Activated CD4-positive, alpha-beta T cell treated with anti-CD3 and anti-CD28 coated beads for 4 hours (primary cell): Measurements from ENCODE around the gene GATAD2A.
"Not testable (repeated sequence)": the region's sequence is repeated elsewhere in the genome, so short reads cannot be mapped to it uniquely, and the experiment has no call there.

Experiments
- DNase-seq, 2 donors: peaks; one replicate each; pipeline ENCODE4 v3.0.0-alpha.2; 2020

Gene GATAD2A

DNA sequence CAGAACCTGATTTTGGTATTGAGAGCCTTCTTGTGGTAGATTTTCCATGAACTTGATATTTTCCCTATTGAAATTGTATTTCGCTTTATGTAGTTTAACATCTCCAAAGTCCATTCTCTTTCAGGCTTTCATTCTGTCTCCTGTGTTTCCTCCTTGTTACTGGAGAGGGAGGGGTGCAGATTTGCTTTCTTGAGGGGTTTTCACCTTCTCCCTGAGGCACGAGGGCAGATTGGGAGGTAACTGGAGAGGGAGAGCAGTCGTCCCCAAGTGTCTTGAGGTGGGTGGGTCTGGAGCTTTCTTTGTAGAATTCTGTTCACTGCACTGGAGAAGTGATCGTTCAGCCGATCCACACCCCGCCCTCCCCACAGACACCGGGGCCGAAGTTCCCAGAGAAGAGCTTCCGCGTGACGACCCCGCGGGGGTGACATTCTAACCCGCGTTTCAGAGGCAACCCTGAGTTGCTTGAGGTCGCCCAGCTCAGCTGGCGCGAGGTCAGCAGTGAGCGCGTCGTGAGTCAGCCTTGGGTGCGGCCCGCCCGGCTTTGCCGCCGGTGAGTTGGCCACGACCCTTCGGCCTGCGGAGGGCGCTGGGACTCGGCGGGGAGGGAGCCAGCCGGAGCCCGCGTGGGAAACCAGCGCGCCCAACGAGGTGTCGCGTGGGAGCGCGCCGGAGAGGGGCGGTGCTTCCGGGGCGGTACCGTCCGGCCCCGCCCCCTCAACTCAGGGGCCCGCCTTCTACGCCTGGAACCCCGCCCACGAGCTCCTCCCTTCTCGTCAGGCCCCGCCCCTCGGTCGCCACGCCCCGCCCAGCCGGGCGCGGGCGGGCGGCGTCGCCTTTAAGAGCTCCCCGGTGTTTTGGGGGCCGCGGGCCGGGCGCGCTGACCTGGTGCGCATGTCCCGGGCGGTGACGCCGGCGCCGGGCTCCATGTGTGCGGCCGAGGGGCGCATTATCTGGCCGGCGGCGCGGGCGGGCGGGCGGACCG lies at the start of gene GATAD2A:
Gene GATAD2A (plus strand): TSS at position 797 of the 982 bp plus-strand sequence. CDS start 59,671 bp downstream, outside the sequence.
- peak; percentile 91 to 94 for DNase-seq

GRCh38 chr19:19356500-19356899 lies 49.0 kb upstream of the GATAD2A start:
- no peak for DNase-seq

DNA sequence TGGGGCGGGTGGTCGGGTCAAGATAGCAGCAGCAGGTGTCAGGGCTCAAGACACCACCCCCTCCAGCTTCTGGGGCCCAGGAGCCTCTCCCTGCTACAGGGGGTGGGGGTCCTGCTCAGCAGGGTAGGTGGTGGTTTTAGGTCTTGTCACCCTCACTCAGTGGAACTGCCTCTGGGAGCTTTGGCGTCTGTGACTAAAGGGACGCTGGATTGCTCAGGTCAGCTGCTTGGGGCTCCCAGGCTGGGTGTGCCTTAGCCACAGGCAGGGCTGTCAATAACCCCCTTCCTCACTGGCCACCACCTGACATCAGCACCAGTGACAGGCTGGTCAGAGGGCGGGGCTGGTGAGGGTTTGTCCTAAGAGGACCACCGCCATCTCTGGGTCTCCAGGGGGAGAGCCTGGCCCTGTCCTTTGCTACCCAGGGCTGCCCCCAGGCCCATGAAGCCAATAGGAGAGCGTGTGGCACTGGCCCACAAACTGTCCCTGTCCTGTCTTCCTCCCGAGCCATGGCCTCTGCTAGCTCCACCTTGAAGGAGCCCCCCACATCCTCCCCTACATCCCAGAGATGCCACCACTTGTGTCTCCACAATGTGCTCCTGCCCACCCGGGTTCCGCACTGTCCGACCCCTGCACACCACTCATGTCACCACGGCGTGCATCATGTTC lies 48.4 kb upstream of the GATAD2A start:
- DNase-seq, result no peak

DNA sequence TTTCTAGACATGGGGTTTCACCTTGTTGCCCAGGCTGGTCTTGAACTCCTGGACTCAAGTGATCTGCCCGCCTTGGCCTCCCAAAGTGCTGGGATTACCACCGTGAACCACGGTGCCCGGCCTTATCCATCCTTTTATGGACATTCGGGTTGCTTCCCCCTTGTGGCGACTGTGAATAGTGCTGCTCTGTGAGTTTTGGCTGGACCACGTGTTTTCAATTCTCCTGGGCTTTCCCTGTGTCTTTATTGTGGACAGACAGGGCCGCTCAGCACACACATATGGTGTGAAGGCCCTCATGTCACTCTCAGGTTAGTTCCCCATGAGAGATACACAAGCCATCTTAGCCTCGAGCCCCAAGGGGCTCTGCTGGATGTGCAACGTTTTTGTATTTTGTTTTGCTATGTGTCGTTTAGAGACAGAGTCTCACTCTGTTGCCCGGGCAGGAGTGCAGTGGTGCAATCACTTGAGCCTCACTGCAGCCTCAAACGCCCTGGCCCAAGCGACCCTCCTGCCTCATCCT lies 44.3 kb upstream of the GATAD2A start:
- DNase-seq, result peak; percentile 55 to 71

GRCh38 chr19:19362075-19362474 lies 43.4 kb upstream of the GATAD2A start:
- DNase-seq, result no peak

DNA sequence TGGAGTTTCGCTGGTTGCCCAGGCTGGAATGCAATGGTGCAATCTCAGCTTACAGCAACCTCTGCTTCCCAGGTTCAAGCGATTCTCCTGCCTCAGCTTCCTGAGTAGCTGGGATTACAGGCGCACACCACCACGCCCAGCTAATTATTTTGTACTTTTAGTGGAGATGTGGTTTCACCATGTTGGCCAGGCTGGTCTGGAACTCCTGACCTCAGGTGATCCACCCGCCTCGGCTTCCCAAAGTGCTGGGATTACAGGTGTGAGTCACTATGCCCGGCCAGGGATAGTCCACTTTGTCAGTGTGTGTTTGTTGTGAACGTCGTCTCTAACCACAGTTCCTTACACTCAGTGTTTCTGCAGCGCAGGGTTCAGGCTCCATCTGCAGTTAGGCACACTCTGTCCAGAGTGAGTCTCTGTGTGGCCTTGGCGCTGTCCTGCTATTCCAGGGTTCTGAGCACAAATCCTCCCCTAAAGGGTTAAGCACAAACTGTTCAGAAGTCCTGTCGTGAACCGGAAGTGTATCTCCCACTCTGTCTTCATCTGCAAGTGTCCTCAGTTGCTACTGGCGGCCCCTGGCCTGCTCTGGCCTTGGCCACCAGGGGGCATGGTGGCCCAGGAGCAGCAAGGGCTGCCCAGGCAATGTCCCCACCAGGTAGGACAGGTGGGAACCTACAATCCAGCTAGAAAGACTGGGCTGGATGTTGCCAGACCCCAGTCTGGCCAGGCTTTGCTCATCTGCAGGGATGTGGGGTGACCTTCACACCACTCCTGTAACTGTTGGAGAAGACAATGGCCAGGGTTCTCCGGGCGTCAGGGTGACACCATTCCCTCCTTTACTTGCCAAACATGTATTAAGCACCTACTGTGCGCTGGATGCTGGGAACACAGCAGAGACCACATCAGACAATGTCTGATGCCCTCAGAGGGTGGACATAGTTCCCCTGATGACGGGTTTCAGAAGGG lies 38.8 kb upstream of the GATAD2A start:
- DNase-seq, result peak; percentile 64 to 66

DNA sequence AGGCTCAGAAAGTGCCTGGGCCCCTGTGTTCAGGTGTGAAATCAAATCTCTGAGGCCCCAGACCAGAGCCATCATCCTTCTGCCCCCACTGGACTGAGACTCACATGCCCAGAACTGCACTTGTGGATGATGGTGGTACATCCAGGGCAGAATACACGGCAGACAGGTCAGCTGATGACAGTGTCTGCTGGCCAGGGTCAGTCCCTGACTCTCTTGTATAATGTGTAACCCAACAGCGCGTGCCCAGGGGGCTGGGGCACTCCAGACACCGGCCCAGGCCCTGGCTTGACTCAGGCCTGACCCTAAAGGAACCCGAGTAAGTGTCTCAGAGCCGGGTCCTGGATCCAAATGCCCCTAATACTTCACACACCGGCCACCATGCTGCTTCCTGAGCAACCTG lies 37.4 kb upstream of the GATAD2A start:
- no peak for DNase-seq

DNA sequence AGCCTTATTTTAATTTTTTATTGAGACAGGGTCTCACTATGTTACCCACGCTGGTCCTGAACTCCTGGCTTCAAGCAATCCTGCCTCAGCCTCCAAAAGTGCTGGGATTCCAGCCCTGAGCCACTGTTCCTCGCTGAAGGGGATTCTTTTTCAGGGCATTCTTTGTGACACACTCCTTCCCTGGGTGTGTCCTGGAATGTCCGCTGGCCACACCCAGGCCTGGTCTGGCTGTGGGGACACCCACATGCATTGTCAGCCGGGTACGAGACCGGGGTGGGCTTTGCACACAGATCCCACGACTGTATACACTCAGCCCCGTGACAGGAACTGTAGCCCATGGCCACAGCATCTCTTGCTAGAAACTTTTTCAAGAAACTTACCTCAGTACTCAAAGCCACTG lies 34.4 kb upstream of the GATAD2A start:
- no peak for DNase-seq

GRCh38 chr19:19372656-19373416 lies 32.6 kb upstream of the GATAD2A start:
- DNase-seq, result no peak

GRCh38 chr19:19379527-19379926 lies 25.9 kb upstream of the GATAD2A start:
- no peak for DNase-seq

- DNase-seq, result not testable (repeated sequence)
Measured at GRCh38 chr19:19380316-19380715, 25.2 kb upstream of the GATAD2A start.

GRCh38 chr19:19381007-19381926 lies 24.2 kb upstream of the GATAD2A start:
- no peak for DNase-seq

GRCh38 chr19:19382118-19382517 lies 23.4 kb upstream of the GATAD2A start:
- no peak for DNase-seq

DNA sequence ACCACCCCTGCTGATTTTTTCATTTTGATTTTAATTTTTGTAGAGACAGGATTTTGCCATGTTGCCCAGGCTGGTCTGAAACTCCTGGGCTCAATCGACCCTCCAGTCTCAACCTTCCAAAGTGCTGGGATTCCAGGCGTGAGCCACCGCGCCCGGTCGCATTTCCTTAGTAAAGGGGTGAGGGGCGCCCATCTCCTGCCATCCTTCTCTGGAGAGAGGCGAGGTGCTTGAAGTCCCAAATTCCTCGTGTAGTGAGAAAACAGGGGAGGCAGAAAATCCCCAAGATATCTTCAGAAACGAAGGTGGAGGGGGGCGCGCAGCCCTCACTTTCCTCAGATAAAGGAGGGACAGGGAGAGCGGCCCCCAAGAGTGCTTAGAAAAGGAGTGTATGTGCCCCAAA lies 21.0 kb upstream of the GATAD2A start:
- no peak for DNase-seq

DNA sequence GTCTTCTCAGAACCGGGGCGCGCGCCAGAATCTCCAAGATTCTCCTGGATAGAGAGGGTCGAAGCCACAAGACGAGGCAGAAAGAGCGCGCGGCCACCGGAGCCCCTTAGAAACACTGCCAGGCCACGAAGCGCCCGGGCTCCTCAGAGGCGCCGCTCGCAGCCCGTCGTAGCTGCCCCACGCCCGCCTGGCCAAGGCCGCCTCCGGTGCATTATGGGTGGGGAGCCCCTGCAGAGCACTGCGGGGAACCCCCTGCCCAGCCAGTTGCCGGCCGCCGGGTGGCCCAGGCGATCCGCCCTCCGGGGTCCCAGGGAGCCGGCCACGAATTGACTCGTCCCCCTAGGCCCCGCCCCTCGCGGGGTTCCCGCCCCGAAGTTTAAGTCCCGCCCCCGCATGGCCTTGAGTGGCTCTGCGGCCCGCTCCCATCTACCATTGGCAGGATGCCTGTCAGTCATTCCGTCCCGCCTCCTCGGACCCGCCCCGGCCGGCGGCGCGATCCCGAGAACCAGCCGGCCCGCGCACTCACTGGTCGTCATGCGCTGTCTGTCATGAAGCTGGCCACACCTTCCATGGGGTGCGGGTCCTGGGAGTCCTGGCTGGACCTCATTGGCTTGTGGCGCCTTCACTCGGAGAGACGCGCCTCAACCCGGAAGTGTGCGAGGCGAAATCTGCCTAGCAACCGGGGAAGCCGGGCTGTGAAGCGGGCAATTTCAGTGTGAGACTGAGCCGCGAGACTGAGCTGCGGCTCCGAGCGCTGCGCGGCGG lies 20.2 kb upstream of the GATAD2A start:
- peak; percentile 99 for DNase-seq

DNA sequence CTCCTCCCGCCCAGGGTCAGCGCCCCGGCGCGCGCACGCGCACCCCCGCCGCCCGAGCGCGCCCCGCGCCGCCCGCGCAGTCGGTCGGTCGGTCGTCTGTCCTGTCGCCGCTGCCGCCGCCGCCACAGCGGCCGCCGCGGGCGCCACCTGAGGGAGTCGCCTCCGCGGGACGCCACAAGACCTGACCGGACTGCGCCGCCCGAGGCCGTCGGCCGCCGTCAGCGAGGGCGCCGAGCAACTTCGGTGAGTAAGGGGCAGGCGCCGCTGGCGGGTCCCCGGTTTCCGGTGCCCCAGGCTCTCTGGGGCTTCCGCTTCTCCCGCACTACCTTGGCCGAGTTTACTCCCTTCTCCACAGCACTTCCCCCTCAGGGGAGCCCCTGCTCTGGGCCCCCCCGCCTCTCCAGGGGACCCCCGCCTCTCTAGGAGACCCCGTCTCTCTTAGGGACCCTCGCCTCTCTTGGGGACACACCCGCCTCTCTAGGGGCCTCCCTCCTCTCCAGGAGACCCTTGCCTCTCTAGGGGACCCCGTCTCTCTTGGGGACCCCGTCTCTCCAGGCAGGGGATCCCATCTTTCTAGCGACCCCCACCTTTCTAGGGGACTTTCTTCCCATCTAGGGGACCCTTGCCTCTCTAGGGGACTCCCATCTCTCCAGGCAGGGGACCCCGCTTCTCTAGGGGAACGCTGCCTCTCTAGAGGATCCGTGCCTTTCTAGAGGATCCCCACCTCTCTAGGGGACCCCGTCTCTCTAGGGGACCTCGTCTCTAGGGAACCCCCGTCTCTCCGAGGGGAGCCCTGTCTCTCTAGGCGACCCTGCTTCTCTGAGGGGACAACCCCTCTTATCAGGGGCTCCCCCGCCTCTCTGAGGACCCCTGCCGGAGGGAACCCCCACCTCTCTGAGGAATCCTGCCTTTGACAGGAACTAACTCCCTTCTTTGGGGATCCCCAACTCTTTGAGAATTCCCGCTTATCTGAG lies 19.3 kb upstream of the GATAD2A start:
- DNase-seq, result peak; percentile 43 to 53

DNA sequence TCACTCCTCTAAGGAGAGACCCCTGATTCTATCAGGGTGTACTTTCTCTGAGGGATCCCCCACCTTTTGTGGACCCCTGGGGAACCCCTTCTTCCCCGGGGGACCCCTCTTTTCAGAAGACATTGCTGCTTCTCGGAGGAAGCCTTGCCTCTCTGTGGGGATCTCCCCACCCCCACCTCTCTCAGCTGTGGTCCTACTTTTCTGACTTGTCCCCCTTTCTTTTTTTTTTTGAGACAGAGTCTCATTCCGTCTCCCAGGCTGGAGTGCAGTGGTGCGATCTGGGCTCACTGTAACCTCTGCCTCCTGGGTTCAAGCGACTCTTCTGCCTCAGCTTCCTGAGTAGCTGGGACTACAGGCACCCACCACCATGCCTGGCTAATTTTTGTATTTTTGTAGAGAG lies 18.4 kb upstream of the GATAD2A start:
- no peak for DNase-seq
